NCI-H2196 treated with DMSO at 0.1 percent for 48 hours (cell line): ENCODE measurements around the gene GALNT14.

Source experiments
- DNase-seq: peaks from one replicate; lab custom pipeline; 2025; ENCODE audit not compliant: unreplicated experiment; lab: John Stamatoyannopoulos, UW

GALNT14 gene

DNA sequence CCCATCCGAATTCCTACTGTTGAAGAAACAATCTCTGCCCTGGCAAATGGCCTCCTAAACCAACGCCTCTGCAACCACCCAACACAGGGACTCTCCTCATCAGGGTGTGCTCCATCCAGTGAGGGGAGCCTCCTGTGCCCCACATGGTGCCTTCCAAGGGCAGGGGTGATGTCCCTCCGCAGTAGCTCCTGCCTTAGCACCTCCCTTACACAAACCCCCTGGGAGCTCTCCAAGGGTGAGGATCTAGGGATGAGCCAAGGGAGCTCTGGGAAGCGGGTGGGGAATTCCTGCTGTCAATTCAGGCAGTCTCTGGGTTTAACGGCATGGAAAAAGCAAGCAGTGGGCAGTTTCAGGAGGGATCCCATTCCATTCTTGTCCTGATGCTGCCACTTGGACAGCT is 3.8 kb downstream of the GALNT14 start:
- DNase-seq = no peak

DNA sequence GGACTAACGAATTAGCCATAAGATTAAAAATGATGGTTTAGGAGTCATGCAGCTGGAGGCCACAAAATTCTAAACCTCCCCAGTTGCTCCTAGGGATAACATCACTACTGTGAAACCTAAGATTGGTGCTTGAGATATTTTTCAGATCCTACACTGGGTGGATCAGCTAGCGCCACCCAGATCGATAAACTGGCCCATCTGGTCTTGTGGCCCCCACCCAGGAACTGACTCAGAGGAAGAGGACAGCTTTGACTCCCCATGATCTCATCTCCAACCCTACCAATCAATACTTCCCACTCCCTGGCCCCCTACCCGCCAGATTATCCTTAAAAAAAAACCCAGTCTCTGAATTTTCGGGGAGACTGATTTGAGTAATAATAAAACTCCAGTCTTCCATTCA is 5.5 kb downstream of the GALNT14 start:
- no peak for DNase-seq

DNA sequence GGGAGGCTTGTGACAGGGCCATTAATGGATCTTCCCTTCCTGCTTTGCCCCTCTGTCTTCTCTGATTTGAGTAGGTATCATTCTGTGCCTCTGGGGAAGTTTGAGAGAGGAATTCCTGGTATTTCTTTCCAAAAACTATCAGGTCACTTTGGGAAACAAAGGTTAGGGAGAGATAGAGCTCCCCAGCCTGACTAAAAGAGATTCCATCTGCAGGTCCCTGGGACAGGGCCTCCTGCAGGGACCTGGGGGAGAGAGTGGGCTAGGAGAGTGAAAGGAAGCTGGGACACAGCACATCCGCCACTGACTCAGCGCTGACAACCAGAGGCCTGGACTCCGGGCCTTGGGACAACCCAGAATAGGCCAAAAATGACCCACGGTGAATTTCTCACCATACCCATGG is 6.4 kb downstream of the GALNT14 start:
- no peak for DNase-seq

DNA sequence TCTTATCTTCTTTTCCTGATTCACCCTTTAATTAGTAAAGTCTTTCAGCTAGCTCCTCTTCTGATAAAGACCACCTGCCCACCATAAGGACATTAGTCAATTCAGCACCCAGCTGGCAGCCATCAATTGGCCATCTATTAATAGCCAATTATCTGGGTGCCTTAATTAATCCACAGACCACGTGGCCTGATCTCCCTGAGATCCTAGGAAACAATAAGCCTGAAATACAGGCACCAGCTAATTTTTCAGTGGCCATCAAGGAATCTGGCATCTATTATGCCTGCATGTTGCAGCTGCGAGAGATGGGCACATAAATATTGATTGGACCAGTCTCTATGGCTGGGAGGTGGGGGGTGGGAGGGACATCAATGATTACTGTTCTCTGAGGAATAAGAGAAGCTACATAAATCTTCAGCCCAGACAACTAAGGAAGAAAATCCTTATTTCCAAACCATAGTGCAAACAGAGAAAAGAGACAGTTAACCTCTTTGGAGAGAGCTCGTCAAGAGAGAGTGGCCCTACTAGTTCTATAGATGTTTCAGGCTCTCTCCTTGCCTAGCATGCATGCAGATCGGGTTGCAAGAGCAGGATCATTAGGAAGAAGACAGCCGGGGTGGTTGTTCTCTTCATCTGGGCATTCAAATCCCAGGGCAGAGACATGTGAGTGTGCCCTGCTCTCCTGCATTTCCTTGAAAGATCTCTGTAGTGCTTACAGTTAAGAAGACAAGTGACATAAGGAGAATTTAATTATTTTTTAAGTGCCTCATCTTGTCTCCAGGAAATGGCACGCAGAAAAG is 8.7 kb downstream of the GALNT14 start:
- no peak for DNase-seq

DNA sequence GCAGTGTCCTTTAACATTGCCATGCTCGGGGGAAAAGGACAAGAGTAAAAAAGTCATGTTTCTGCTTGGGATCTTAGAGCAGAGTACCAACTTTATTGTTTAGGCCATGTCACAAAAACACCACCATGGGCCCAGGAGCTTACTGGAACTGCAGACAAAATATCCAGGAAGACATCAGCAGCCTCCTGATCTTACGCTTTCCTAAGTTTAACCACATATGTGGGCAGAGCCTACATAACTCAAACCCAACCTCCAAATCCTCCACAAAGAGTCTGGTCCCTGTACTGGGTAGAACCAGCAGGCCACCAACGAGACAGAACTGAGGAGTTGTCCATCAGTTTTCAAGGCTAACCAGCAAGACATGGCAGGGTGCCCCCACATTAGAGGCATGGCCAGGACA is 10.3 kb downstream of the GALNT14 start:
- no peak for DNase-seq

DNA sequence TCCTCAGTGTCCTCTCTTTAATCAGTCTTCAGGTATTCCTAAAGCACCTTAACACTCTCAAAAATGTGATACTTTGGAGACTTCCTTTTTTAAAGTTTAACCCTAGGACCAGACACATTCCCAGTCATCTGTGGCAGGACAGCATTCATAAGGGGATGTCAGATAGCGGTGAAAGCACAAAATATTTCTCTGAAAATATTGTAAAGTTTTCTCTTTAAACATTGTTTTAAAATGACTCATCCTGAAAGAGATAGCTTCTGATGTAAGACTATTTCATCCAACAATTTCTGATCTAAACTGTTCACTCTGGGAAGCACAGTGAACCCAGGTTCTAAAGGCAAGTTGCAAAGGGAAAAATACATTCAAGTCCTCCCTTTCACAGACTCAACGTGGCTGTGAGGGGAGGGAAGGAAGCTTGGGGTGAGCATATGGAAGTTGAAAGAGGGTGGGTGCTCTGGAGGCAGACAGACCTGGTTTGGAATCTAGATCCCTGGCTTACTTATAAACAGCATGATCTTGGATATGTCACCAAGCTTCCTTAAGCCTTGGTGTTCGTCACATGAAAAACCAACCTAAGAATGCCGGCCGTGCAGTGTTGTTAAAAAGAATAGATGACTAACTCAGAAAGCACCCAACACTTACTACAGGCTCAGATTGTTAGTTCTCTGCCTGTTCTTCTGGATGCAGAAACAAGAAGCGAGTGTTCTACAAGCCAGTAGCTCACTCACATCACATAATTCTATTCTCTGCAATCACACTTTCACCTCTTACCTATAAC is 12.1 kb downstream of the GALNT14 start:
- no peak for DNase-seq

DNA sequence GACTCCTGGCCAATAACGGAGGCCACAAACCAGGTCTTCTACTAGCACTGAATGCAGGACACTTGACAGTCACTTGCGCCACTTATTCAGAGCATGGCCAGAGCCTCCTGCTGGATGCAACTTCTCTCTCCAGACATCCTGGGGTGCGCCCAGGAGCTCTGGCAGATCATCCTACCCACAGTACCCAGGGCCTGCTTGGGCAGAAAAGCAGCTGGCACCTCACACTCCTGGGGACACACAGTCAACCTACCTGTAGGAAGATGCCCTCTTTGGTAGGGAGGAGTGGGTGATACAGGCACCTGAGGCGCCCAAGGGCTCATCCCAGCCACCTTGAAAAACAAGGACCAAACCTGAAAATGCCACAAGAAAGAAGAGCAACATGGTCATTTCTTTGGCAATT is 13.3 kb downstream of the GALNT14 start:
- DNase-seq = no peak

DNA sequence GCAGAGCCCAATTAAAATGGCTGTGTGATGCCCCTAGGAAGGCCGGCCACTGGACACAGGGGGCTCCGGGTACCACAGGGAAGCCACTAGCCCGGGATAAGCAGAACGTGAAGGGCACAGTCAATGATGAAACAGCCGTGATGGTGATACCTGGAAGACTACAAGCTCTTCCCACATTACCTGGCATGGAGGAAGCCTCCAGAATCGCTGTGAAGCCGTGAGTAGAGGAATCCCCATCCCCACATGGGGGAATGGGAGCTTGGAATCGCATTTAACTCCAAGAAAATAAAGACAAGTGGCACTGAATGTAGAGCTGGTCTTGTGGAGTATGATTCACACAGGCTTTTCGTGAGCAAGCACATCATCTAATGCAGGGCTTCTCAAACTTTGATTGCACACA is 16.1 kb downstream of the GALNT14 start:
- no peak for DNase-seq

DNA sequence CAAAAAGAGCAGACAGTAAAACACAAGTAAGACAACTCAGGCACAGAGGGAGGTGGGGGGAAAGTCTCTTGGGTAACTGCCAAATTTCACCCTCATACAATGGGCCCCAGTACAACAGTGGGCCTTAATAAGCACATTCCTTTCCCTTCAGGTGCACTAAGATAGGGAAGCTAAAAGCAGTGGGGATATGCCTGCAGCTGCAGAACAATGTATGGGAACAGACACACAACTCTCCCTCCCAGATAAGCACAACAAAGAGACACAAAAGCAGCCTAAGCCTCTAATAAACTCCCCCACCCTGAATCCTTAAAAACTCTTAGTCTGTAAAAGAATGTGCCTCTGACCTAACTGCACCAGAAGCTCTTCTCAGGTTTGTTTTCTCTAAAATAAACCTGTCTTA is 24.5 kb downstream of the GALNT14 start:
- no peak for DNase-seq

DNA sequence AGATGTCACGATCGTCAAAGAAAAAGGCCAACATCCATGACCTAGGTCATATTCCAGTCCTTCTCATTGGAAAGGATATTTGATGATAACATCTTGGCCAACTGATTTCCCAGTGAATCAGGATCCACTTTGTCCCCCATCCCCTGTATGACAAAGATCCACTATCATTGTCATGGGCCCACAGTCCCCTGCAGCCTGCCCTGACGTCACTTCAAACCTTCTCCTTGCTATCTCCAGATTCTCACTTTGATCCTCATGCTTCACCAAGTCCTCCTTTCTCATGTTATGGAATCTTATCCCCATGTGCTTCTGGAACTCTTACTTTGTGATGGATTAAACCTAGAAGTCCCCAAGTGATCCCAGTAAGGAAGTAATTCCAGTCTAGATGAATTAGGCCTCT is 25.7 kb downstream of the GALNT14 start:
- DNase-seq = no peak

DNA sequence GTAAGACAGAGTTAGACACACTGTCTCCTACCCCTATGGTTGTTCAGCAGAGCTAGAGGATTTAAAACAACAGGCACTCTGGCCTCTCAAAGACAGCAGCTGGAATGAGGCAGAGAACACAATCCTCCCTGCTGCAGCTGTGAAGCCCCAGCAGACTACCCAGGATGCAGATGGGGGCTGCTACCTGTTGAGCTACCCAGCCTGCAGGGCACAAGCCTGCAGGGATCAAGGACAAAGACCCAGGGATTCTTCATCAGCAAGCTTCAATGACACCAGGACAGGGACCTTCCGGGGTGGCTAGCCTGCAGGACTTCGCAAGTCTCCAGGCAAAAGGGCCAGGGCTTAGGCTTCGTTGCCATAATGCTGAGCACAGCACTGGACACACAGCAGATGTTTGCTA is 27.2 kb downstream of the GALNT14 start:
- DNase-seq = no peak

DNA sequence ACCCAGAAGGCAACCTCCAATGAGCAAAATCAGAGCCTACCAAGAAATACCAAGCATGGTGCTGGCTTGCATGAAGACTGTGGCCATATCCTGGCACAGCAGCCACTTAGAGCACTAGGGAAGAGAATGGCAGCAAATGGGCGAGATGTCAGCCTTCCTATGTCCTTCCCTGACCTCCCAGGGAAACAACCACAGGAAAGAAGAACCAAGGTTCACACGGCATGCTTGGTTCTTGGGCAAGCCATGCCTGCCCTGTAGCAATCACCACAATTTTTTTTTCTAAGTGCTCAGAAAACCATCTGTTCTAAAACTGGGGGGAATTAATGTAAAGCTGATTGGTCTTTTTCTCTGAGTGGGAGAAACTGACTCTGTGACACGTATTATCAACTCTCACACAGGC is 27.8 kb downstream of the GALNT14 start:
- DNase-seq = no peak

DNA sequence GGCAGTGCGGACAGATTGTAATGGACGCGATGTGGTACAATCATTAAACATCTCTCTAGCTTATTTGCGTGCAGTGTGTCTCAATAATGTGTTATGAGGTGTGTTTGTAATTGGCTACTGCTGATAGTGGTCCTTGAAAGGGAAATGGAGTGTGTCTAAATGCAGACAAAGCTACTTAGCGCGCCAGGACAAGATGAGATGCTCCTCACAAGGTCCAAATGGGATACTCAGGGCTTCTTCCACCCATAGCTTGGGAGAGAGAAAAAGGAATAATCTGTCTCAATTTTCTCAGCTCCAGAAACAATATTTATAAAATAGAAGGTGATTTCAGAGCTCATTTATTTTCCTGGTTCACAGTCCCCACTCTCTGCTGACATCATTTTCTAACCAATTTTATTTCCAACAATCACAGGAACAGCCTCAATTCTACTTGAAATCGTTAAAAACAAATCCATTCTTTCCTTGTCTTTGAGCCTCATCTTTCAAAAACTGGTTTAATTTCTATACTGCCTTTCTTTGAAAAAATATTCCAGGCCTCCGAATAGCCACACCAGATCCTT is 28.5 kb downstream of the GALNT14 start:
- DNase-seq = no peak

DNA sequence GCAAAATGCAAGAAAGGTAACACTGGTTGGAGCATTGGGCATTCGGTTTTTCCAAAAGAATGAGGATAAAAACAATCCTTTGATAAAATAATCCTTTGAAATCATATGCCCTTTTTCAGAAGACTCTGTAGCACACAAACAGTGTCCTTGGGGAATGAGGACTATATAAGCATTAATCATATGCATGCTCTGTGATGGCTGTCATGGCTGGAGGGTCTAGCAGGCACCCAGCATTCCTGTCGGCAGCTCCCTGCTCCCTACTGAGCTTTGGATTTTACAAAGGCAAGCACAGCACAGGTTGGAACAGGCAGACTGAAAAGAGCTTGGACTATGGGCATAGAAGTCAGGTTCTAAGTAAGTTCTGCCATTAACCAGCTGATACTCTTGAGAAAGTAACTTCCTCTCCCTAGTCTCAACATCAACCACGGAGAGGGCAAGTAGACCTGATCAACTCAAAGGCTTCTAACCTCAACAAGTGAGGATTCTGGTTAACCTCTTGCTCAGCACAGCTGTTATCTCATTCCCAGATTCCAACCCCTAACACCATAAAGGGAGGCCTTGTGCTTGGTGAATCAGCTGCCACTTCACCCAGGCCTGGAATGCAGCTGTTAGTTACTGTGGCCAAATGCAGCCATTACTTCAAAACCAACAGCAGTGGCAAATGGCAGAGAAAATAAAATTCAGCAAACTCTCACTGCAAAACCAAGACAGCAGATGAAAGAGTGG is 29.5 kb downstream of the GALNT14 start:
- DNase-seq = no peak

DNA sequence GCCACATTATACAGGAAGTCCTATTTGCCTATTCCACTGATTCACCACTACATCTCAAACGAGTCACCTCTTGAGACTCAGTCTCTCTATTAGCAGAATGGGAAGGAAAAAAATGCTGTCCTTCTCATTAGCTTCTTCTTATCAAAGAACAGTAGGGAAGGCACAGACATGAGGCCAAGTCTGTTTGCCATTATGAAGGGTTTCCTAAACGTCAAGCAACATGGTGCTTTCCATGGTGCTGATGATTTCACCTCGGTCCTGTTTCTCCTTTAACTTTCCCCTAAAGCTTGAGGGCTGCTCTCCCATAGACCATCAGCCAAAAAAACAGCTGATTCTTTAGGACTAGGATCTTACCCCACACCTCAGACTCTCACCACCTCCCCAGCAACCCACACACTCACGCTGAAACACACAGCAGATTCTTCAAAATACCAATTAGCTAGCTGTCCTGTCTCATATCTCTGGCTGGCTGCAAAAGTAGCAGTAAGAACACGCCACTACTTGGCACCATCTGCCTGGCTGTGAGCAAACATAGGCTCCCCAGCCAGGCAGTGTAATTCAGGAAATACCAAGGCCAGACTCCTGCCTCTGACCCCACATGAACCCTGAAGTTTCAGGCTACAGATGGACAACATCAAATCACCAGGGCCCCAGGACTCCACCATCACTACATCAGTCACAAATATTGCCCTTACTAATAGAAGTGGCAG is 30.5 kb downstream of the GALNT14 start:
- no peak for DNase-seq

DNA sequence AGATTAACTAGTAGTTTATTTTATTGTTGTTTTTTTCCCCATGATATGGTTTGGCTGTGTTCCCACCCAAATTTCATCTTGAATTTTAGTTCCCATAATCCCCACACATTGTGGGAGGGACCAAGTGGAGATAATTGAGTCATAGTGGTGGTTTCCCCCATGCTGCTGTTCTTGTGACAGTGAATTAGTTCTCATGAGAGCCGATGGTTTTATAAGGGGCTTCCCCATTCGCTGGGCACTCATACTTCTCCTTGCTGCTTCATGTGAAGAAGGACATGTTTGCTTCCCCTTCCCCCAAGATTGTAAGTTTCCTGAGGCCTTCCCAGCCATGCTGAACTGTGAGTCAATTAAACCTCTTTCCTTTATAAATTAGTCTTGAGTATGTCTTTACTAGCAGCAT is 36.5 kb downstream of the GALNT14 start:
- no peak for DNase-seq

DNA sequence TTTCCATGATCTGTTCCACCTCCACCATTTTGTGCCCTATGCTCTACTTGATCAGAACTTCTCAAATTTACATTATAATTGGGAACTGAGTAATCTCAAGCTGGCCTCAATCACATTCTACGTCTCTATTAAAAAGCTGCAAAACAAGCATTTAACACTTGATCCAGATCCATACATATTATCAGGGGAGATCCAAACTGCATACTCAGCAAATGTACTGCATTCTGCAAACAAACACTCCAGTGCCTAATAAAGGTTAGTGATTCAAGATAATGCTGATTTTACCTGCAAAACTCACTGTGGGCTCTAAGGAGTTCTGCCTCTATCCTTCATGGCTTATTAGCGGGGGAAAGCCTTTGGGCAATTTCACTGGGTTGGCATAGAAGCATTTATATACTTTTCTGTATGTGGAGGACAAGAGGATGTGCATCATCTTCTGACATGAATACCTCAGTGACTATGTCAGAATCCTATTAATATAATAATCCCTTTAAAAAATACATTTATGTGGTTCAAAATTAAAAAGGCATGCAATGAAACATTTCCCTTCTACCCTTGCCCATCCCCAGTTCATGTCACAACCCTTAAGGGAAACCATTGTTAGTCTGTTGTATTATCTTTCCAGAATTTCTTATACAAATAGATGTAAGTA is 40.2 kb downstream of the GALNT14 start:
- no peak for DNase-seq

DNA sequence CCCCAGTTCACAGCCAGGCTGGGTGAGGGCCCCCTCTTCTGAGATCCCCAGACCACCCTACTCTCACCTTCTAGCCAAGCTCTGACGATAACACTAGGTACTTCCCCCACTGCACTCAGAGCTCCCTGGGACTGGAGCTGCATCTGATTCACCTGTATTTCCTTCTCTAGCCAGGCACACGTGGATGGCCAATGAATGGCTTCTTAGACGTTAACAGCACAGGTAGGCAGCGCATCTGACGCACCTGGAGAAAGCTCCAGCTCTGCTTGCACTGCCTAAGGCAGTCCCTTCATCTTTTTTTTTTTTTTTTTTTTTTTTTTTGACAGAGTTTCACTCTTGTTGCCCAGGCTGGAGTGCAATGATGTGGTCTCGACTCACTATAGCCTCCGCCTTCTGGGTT is 48.1 kb downstream of the GALNT14 start:
- DNase-seq = no peak

DNA sequence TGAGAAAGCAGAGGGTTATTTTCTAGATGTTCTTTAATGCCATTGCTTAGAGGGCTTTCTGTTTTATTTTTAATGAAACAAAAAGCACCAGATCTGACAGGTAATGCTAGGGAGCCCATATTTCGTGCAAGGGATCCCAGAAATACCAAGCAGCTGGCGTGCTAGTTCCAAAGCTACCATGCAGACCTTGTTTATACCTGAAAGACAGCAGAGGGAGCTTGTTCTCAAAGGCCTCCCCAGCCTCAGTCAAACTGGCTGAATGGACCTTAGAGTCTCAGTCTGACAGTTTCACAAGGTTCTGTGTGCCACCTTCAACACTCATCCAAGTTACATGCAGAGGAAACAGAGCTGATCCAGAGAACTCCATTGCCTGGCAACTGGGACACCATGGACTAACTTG is 48.6 kb downstream of the GALNT14 start:
- no peak for DNase-seq

DNA sequence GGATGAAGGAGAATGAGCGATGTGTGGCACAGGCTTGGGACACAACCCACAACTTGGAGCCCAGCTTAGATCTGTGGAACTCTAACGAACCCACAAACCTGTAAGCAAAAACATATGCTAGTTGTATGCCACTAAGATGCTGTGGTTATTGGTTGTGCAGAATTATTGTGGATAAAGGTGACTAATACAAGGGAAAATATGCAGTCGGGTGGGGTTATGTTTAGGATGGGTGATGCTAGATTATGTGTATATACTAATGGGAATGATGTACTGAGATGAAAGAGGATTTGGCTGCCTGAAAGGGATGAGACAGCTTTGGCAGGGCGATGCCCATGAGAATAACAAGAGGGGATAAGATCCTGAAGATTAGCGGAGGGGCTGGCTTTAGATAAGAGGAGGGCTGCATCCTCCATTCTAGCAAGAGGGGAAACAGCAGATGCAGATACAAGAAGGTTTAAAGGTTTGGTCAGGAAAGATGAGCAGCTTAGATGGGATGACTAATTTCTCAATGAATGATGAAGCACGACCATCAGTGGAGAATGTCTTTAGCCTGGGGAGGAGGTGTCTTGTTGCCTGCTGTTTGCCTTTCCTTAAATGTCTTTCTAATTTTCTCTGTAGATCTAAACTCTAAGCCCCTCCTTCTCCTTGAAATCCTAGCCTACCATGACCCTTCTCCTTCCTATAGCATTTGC is 49.6 kb downstream of the GALNT14 start:
- no peak for DNase-seq
